Frontal cortex (tissue), 4 donors: ENCODE measurements around the gene LDHA. TPM values are rescaled to one million over a fixed set of nuclear protein-coding genes. Genes with fewer than 3 reads are reported as not detected.

Experiments used
- DNase-seq, 2 donors: peaks; one replicate each; pipeline ENCODE4 v3.0.0; 2012; ENCODE audit warnings: low spot score in 2 of 2
- FAIRE-seq: peaks from 2 replicates; lab custom pipeline; 2012; peaks lifted over from hg19 to GRCh38; lab: Jason Lieb, UNC
- total RNA-seq: library from RNA; depleted of rRNA; stranded (reverse); fragments of >200 nt; gene quantifications from one replicate; pipeline ENCODE4 v1.2.3, GENCODE V29; 2014
- donor health status: control.
- donor health status: control.
- donor health status: control.

The LDHA gene
- 121 TPM for total RNA-seq

GRCh38 chr11:18394275-18394927 lies at the start of gene LDHA:
TSS of gene LDHA (plus strand) at chr11:18394563. CDS start at chr11:18396843, 2,280 bp downstream.
- peak; percentile 81 to 89 for DNase-seq
- FAIRE-seq = no peak

- DNase-seq = no peak
- no peak for FAIRE-seq
Measured at GRCh38 chr11:18347471-18348125, 46.8 kb upstream of the LDHA start.

- DNase-seq = no peak
- no peak for FAIRE-seq
Measured at GRCh38 chr11:18352581-18352980, 41.8 kb upstream of the LDHA start.

GRCh38 chr11:18358646-18359045 lies 35.7 kb upstream of the LDHA start:
- FAIRE-seq (no peak), DNase-seq (no peak)

DNA sequence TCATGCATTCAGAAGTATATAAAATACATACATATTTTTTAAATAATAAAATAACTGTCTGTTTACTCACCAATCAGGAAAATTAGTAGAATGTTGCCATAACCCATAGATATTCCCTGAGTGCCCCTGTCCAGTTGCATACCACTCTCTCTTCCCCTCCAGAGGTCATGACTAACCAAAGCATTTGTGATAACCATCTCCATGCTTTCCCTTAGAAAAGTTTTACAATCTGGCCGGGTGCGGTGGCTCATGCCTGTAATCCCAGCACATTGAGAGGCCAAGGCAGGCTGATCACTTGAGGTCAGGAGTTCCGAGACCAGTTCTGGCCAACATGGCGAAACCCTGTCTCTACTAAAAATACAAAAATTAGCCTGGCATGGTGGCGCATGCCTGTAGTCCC lies 33.2 kb upstream of the LDHA start:
- FAIRE-seq (no peak), DNase-seq (no peak)

GRCh38 chr11:18364495-18365073 lies 29.8 kb upstream of the LDHA start:
- DNase-seq (peak in 1 of 2 donors; percentile 12), FAIRE-seq (no peak)

GRCh38 chr11:18365741-18366140 lies 28.6 kb upstream of the LDHA start:
- no peak for FAIRE-seq
- no peak for DNase-seq

DNA sequence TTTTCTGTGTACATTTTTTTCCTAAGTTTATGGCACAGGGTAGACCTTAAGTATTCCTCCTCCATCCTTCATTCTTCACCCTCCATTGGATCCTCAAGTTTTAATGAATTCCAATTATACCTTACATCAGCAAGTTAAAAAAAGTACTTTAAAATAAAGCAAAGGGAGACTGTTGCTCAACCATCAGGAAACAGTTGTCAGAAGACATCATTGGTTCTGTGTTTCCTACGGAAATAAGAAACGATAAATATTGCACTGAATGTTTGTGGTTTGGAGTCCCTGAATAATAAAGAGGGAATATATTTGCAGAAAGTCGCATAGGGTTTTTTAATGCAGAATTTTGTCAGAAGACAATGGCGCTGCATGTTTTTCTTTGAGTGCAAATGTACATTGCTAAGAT lies 28.1 kb upstream of the LDHA start:
- FAIRE-seq = no peak

GRCh38 chr11:18367431-18367830 lies 26.9 kb upstream of the LDHA start:
- FAIRE-seq (no peak), DNase-seq (no peak)

More for the DNA sequence above, 28.1 kb upstream of the LDHA start:
- DNase-seq = no peak

DNA sequence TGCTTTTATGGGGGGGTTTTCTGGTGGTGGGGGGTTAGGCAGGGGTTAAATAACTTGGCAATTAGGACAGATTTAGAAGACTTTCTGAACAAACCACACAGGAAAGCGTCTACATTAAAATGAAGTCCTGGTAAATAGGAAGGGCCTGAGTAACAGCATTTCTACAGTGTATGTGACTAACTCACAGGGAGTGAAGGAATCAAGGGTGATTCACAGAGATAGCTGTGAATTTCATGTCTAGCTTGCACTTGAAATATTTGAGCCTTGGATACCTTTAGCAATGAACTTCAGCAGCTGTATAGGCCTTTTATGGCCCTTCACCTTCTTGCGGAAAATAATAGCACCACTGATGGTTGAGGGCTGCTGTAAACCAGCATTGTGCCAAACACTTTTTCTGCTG lies 26.1 kb upstream of the LDHA start:
- no peak for DNase-seq
- no peak for FAIRE-seq

DNA sequence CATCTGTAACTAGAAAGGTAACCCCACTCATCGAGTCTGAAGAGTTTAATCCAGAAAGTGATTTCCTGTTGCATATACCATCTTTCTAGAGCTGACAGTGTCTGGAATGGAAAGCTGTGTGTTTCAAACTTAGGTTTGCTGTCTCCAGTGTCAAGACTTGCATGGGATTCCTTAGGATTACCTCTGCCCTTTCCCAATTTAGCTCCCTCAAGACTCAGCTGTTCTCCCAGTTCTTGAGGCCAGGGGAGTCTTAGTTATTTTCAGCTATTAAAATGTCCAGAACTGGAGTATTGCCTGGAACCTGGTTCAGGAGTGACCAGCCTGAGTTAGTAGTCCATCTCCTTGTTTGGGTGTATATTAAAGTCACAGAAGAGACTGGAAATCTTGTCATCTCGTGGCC lies 25.0 kb upstream of the LDHA start:
- DNase-seq = no peak

DNA sequence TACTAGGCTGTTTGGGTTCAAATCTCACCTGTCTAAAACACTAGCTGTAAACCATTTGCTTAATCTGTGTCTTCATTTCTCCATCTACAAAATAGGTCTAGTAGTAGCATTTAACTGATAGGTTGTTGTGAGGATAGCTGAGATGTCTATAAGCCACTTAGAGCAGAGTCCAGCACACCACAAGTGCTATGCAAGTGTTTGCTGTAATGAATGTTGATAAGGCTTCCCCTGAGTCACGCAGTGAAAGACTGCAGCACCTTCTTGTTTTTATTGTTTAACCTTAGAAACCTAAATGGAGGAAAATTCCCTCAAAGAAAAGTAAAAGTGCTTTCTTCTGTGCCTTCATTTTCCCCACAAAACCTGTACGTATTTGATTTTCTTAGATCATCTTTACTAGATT lies 23.1 kb upstream of the LDHA start:
- DNase-seq = no peak
- FAIRE-seq = no peak

More for the DNA sequence above, 25.0 kb upstream of the LDHA start:
- no peak for FAIRE-seq

GRCh38 chr11:18372201-18372600 lies 22.2 kb upstream of the LDHA start:
- DNase-seq = no peak
- FAIRE-seq = no peak

GRCh38 chr11:18374956-18375355 lies 19.4 kb upstream of the LDHA start:
- FAIRE-seq (no peak), DNase-seq (no peak)

- no peak for DNase-seq
- no peak for FAIRE-seq
Measured at GRCh38 chr11:18375941-18376340, 18.4 kb upstream of the LDHA start.

- DNase-seq (no peak), FAIRE-seq (no peak)
Measured at GRCh38 chr11:18379201-18379600, 15.2 kb upstream of the LDHA start.

DNA sequence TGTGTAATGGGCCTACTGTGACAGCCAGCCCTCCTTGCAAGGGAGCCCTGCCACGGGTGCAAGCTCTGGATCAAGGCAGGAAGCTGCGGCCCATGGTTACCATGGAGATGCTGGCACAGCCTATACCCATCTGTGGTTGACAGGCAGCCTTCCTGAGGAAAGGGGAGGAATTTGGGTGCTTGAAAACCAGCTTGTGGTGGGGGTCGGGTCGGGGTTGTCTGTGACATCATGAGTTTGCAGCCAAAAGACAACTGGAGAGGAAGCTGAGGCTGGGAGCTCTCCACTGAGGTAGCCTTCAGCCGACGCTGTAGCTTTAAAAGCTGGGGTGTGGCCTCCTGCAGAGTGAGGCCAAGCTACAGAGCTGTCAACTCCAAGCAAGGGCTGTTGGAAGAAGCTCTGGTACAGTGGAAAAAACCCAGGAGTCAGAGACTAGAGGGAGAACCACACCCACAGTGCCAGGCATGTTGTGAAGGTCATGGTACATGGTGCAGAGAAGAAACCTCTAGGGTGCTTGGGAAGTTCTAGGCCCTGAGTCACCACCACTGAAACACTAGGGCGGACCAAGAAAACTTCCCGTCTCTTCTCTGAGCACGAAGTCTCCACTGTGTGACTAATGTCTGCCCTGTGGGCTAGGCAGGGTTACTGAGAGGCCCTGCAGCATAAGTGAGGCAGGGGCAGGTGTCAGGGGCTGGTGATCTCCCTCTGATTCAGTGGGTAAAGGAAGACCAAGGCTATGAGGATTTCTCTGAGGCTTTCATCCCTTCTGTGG lies 10.8 kb upstream of the LDHA start:
- DNase-seq (peak in 1 of 2 donors; percentile 65), FAIRE-seq (no peak)

DNA sequence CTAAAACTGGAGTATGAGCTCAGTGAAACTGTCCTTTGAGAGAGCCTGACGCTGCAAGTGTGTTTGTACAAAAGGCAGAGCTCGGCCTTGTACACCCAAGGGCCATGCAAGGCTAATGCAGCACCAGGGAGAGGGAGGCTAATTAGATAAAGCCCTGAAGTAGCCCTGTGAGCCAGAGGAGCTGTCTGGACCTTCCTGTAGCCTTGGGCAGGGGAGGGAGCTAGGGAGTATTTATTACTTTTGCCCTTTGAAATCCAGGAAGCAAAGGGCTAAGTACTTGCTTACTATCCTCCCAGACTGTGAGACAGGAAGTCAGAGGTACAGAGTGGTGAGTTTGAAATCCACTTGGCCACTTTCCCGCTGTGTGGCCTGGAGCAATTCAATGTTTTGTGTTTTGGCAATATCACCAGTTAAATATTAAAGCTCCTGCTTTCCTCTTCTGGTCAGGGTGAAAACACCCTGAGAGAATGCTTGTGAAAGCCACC lies 10.2 kb upstream of the LDHA start:
- FAIRE-seq = no peak
- peak in 1 of 2 donors; percentile 42 for DNase-seq

- FAIRE-seq (no peak), DNase-seq (no peak)
Measured at GRCh38 chr11:18390088-18390487, 4.3 kb upstream of the LDHA start.
